DOHH2 (cell line): ENCODE measurements around the gene ZIC2.

Source experiments
- H3F3A ChIP-seq: fragments of 200-600 bp; sonication (generic), shearing (Covaris generic); 2 replicates; pipeline ENCODE4 v1.6.0; 2016; ENCODE audit warnings: antibody characterized with exemption, mild to moderate bottlenecking; ENCODE audit not compliant: control insufficient read depth, insufficient read depth
- H3K27ac ChIP-seq: fragments of 200-600 bp; sonication (generic); 2 replicates; pipeline ENCODE4 v1.5.1; 2014; ENCODE audit warnings: low read depth, mild to moderate bottlenecking, low read length, moderate library complexity
- H3K27me3 ChIP-seq: fragments of 200-600 bp; sonication (generic); 2 replicates; pipeline ENCODE4 v1.6.1; 2014; ENCODE audit warnings: mild to moderate bottlenecking, low read length, mixed read lengths; ENCODE audit not compliant: control insufficient read depth
- H3K36me3 ChIP-seq: fragments of 200-600 bp; sonication (generic); 2 replicates; pipeline ENCODE4 v1.6.1; 2014; ENCODE audit warnings: mild to moderate bottlenecking, low read length, moderate library complexity, mixed read lengths; ENCODE audit not compliant: control insufficient read depth
- H3K4me1 ChIP-seq: fragments of 200-600 bp; sonication (generic); 2 replicates; pipeline ENCODE4 v1.6.1; 2014; ENCODE audit warnings: mild to moderate bottlenecking, low read length, mixed read lengths; ENCODE audit not compliant: control insufficient read depth
- H3K4me2 ChIP-seq: fragments of 200-600 bp; sonication (generic); 2 replicates; pipeline ENCODE4 v1.6.0; 2014; ENCODE audit warnings: mild to moderate bottlenecking, low read length, moderate library complexity
- H3K4me3 ChIP-seq: fragments of 200-600 bp; sonication (generic); 2 replicates; pipeline ENCODE4 v1.5.1; 2014; ENCODE audit warnings: mild to moderate bottlenecking, low read length, mixed read lengths
- H3K79me2 ChIP-seq: fragments of 200-600 bp; sonication (generic); 2 replicates; pipeline ENCODE4 v1.6.1; 2014; ENCODE audit warnings: mild to moderate bottlenecking, low read length, mixed read lengths; ENCODE audit not compliant: control insufficient read depth
- H3K9me2 ChIP-seq: fragments of 200-600 bp; sonication (generic); replicated peaks from 2 replicates; pipeline ENCODE4 v1.6.1; 2014; ENCODE audit warnings: mild to moderate bottlenecking, low read length, mixed read lengths; ENCODE audit not compliant: control insufficient read depth
- H3K9me3 ChIP-seq: fragments of 200-600 bp; sonication (generic); 2 replicates; pipeline ENCODE4 v1.6.1; 2014; ENCODE audit warnings: antibody characterized with exemption, low read length, mixed read lengths; ENCODE audit not compliant: control insufficient read depth, insufficient read depth
- H4K20me1 ChIP-seq: fragments of 200-600 bp; sonication (generic); 2 replicates; pipeline ENCODE4 v1.6.0; 2014; ENCODE audit warnings: low read depth, mild to moderate bottlenecking, antibody characterized with exemption, low read length, moderate library complexity; ENCODE audit not compliant: control insufficient read depth, insufficient read depth
- EZH2phosphoT487 ChIP-seq: fragments of 200-600 bp; sonication (generic); IDR thresholded peaks from 2 replicates; pipeline ENCODE4 v1.6.1; 2017; ENCODE audit warnings: borderline replicate concordance, mild to moderate bottlenecking, antibody characterized with exemption, low read length, moderate library complexity, mixed read lengths
- TF ChIP-seq, protein P1 (sequence below): fragments of 200-600 bp; sonication (generic); IDR thresholded peaks from one replicate; pipeline ENCODE4 v1.5.1; 2014; ENCODE audit warnings: antibody characterized with exemption, mild to moderate bottlenecking, low read depth, low read length; ENCODE audit not compliant: poor library complexity, severe bottlenecking

The ZIC2 gene

DNA sequence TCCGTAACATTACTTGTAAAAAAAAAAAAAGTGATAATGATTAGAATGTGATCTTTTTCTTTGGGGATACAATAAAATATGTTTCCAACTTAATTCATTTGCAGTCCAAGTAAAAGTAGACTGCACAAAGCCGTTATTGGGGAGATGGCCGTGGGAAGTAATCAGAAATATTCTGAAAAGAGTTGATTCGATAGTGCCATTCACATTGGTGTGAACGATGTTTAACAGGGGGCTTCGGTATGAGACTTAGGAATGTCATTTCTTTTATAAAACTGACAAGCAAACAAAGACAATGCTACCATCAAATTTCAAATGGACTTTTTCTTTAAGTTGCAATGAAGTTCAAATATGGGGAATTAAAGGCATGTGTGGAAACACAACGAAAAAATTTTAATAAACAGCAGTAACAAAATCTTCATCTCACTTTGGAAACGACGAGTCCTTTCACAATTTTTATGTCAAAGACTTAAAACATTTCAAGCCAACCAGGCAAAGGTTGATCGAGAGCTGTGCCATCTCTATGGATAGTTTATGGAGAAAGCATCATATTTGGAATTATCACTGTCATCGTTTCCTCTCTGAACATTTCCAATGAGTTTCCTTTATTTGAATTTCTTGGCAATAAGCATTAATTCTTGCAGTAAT, 8.3 kb upstream of the ZIC2 start:
- Histone ChIP-seq H3K36me3 (no peaks in the 10 kb centered on the region), H3K27ac (no peak overlapping the region), H3K27me3 (peaks cover 8% of the 10 kb centered on the region; the same call in 1 of the 2 replicates), H3K4me3 (no peak overlapping the region), H3K9me2 (no peaks in the 10 kb centered on the region), H3K9me3 (0 out of 2 replicates have a peak, but pooled peaks cover 4% of the 10 kb centered on the region), H3K4me2 (no peak overlapping the region), H3K4me1 (no peaks in the 10 kb centered on the region), H4K20me1 (no peaks in the 10 kb centered on the region), H3F3A (no peaks in the 10 kb centered on the region), H3K79me2 (no peaks in the 10 kb centered on the region)
- TF ChIP-seq EZH2phosphoT487 = no peak
- TF ChIP-seq, protein P1, sequence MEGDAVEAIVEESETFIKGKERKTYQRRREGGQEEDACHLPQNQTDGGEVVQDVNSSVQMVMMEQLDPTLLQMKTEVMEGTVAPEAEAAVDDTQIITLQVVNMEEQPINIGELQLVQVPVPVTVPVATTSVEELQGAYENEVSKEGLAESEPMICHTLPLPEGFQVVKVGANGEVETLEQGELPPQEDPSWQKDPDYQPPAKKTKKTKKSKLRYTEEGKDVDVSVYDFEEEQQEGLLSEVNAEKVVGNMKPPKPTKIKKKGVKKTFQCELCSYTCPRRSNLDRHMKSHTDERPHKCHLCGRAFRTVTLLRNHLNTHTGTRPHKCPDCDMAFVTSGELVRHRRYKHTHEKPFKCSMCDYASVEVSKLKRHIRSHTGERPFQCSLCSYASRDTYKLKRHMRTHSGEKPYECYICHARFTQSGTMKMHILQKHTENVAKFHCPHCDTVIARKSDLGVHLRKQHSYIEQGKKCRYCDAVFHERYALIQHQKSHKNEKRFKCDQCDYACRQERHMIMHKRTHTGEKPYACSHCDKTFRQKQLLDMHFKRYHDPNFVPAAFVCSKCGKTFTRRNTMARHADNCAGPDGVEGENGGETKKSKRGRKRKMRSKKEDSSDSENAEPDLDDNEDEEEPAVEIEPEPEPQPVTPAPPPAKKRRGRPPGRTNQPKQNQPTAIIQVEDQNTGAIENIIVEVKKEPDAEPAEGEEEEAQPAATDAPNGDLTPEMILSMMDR = no peak

DNA sequence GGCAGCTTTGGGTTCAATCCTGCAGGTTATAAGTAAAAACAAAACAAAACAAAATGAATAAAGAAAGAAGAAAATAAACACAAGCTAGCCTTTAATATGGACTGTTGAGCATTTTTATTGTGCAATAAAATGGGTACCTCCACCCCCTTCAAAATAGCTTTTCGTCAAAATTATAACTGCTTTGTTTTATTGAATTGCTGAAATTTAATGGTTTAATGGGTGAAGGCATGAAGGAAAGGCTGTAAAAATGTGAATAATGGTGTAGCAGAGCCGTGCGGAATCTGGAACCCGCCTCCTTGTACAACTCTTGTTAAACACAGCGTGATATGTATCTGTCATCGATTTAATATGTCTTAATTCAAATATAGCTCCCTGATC, 7.8 kb upstream of the ZIC2 start:
- H4K20me1 ChIP-seq = no peaks in the 10 kb centered on the region
- no peaks in the 10 kb centered on the region for H3K36me3 ChIP-seq
- H3K27me3 ChIP-seq = peaks cover 12% of the 10 kb centered on the region; the same call in 1 of the 2 replicates
- H3K27ac ChIP-seq = no peak overlapping the region
- no peak overlapping the region for H3K4me3 ChIP-seq
- H3K9me3 ChIP-seq = 0 out of 2 replicates have a peak, but pooled peaks cover 4% of the 10 kb centered on the region
- TF ChIP-seq, protein P1 = no peak
- no peak for TF ChIP-seq EZH2phosphoT487
- H3F3A ChIP-seq = no peaks in the 10 kb centered on the region
- no peak overlapping the region for H3K4me2 ChIP-seq
- no peaks in the 10 kb centered on the region for H3K79me2 ChIP-seq
- H3K9me2 ChIP-seq = no peaks in the 10 kb centered on the region
- no peaks in the 10 kb centered on the region for H3K4me1 ChIP-seq

DNA sequence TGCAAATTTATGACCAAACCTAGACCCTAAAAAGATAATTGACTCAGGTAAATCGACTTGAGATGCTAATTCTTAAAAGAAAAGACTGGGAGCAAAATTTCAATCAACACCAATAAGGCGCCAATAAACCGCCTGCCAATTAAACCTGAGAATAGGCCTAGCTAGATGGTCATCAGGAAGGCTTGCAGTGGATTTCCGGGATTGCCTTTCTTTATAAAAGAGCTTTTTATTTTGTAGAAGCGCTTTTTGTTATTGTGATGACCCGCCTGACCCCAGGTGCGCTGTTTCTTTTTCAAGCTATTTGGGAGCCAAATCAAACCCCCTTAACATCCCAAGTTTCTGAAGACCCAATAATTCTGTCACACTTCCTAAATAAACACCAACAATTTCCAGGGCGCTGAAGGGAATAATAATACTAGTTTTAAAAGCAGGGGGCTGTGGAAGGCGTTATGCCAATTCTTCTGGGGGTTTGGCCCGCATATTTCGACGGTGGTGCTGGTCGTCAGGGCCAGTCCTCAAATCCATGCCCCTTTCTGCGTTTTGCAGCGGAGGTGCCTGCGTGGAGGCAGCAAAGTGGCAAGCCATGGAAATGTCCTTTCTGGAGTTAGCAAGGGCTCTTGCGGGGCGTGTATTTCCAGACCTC, 7.2 kb upstream of the ZIC2 start:
- Histone ChIP-seq H3K4me2 (no peak overlapping the region), H3K4me3 (no peak overlapping the region), H3K27ac (no peak overlapping the region), H3K4me1 (no peaks in the 10 kb centered on the region), H3K9me2 (no peaks in the 10 kb centered on the region), H3K36me3 (no peaks in the 10 kb centered on the region), H3K9me3 (no peaks in the 10 kb centered on the region), H3K27me3 (peaks cover 18% of the 10 kb centered on the region), H3F3A (no peaks in the 10 kb centered on the region), H3K79me2 (no peaks in the 10 kb centered on the region), H4K20me1 (no peaks in the 10 kb centered on the region)
- TF ChIP-seq, protein P1 = no peak
- TF ChIP-seq EZH2phosphoT487 = no peak
